Astrocyte (in vitro differentiated cells and primary cell): ENCODE data around the gene DLX3. TPM values are rescaled to one million over a fixed set of nuclear protein-coding genes. Genes with fewer than 3 reads are reported as not detected.

Source experiments
- DNase-seq: peaks from one replicate; pipeline ENCODE4 v3.0.0-alpha.2; 2010; ENCODE audit warnings: low read depth
- FAIRE-seq: peaks from 2 replicates; lab custom pipeline; 2011; peaks lifted over from hg19 to GRCh38; lab: Jason Lieb, UNC
- H2AFZ ChIP-seq: 2 replicates; pipeline ENCODE4 v1.6.0; 2012; ENCODE audit warnings: low read depth, low read length, inconsistent platforms
- H3K27ac ChIP-seq: 2 replicates; pipeline ENCODE4 v1.5.1; 2011; ENCODE audit warnings: low read depth, low read length, inconsistent platforms
- H3K27me3 ChIP-seq: 2 replicates; pipeline ENCODE4 v1.6.0; 2011; ENCODE audit warnings: low read length, inconsistent platforms; ENCODE audit not compliant: insufficient read depth
- H3K36me3 ChIP-seq: 2 replicates; pipeline ENCODE4 v1.5.1; 2011; ENCODE audit warnings: low read length, inconsistent platforms; ENCODE audit not compliant: insufficient read depth
- H3K4me1 ChIP-seq: 2 replicates; pipeline ENCODE4 v1.5.1; 2011; ENCODE audit warnings: low read length, inconsistent platforms; ENCODE audit not compliant: insufficient read depth
- H3K4me2 ChIP-seq: 2 replicates; pipeline ENCODE4 v1.6.0; 2012; ENCODE audit warnings: low read length, inconsistent platforms
- H3K4me3 ChIP-seq: 2 replicates; pipeline ENCODE4 v1.5.1; 2011; ENCODE audit warnings: low read depth, mild to moderate bottlenecking, low read length, inconsistent platforms; ENCODE audit not compliant: insufficient read depth
- H3K79me2 ChIP-seq: 2 replicates; pipeline ENCODE4 v1.6.0; 2012; ENCODE audit warnings: mild to moderate bottlenecking, low read length, inconsistent platforms; ENCODE audit not compliant: insufficient read depth
- H3K9ac ChIP-seq: 2 replicates; pipeline ENCODE4 v1.6.0; 2012; ENCODE audit warnings: mild to moderate bottlenecking, low read length, inconsistent platforms
- H3K9me3 ChIP-seq: 2 replicates; pipeline ENCODE4 v1.5.1; 2012; ENCODE audit warnings: low read depth, mild to moderate bottlenecking, low read length, inconsistent platforms; ENCODE audit not compliant: insufficient read depth
- H4K20me1 ChIP-seq: 2 replicates; pipeline ENCODE4 v1.6.0; 2012; ENCODE audit warnings: low read length, inconsistent platforms; ENCODE audit not compliant: insufficient read depth
- H3K27ac Mint-ChIP-seq: one replicate; pipeline ENCODE4 v1.8.0; 2021; ENCODE audit warnings: mild to moderate bottlenecking, mixed read lengths; ENCODE audit not compliant: unreplicated experiment
- H3K27me3 Mint-ChIP-seq: one replicate; pipeline ENCODE4 v1.8.0; 2021; ENCODE audit warnings: low read depth, mixed read lengths; ENCODE audit not compliant: unreplicated experiment
- H3K36me3 Mint-ChIP-seq: one replicate; pipeline ENCODE4 v1.8.0; 2021; ENCODE audit warnings: low read depth, mixed read lengths; ENCODE audit not compliant: unreplicated experiment
- H3K4me1 Mint-ChIP-seq: one replicate; pipeline ENCODE4 v1.8.0; 2021; ENCODE audit warnings: low read depth, mixed read lengths; ENCODE audit not compliant: unreplicated experiment
- H3K4me3 Mint-ChIP-seq: one replicate; pipeline ENCODE4 v1.8.0; 2021; ENCODE audit warnings: mild to moderate bottlenecking, moderate library complexity, mixed read lengths; ENCODE audit not compliant: unreplicated experiment
- H3K9me3 Mint-ChIP-seq: one replicate; pipeline ENCODE4 v1.8.0; 2021; ENCODE audit warnings: mild to moderate bottlenecking, mixed read lengths; ENCODE audit not compliant: unreplicated experiment
- CTCF ChIP-seq: IDR thresholded peaks from 2 replicates; pipeline ENCODE4 v1.5.1; 2011; ENCODE audit warnings: low read depth, mild to moderate bottlenecking, inconsistent platforms, low read length, moderate library complexity; ENCODE audit not compliant: insufficient read depth
- EZH2 ChIP-seq: IDR thresholded peaks from 2 replicates; pipeline ENCODE4 v1.6.1; 2012; ENCODE audit warnings: mild to moderate bottlenecking, low read length, inconsistent platforms; ENCODE audit not compliant: insufficient read depth
- total RNA-seq: library from RNA; stranded (reverse); gene quantifications from 2 replicates; pipeline ENCODE4 v1.2.1, GENCODE V29; 2021

DLX3 gene
- total RNA-seq, 1 donor from 2014 or later = 1.00 TPM

DNA sequence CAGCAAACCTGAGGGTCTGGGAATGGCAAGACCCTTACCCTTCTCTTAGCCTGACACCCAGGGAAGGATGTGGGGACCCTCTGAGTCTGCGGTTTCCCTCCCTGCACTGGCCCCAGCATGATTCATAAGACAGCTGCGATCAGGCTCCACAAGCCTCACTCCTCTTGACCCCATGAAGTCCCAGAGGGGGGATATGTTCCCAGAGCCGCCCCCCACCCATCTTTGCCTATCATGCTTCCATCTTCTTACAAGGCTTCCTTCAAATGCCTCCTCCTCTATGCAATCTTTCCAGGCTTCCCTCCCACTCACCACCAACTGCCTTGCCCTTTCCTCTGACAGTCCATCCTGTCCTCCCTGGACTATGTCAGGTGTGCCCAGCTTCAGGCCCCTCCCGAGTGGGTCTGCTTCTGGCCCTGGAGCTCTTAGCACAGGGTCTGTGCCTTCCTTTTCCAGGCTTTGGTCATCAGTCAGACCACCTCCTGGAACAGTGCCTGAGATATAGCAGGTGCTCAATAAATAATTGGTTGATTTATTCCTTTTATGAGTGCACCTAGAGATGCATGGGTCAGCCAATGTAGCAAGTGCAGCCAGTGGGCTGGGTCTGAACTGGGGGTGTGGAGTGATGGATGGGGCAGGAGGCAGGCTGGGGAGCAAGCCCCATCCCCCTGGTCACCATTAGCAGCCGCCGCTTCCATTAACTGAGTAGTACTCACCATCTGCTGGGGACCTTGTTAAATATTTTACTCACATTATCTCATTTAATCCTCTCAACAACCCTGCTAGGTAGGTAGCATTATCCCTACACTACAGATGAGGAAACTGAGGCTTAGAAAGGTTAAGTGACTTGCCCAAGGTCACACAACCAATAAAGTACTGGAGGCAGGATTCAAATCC is 8.4 kb downstream of the DLX3 start:
- no peaks in the 10 kb centered on the region for H3K9me3 ChIP-seq
- no peak overlapping the region for H2AFZ ChIP-seq
- Mint-ChIP-seq H3K27me3 (peaks cover 88% of the 10 kb centered on the region), H3K27ac (no peak overlapping the region), H3K36me3 (no peaks in the 10 kb centered on the region), H3K4me3 (no peak overlapping the region), H3K4me1 (no peaks in the 10 kb centered on the region), H3K9me3 (no peaks in the 10 kb centered on the region)
- peaks cover 68% of the 10 kb centered on the region for H3K27me3 ChIP-seq
- H4K20me1 ChIP-seq = no peaks in the 10 kb centered on the region
- H3K4me1 ChIP-seq = no peaks in the 10 kb centered on the region
- no peak for TF ChIP-seq EZH2
- no peak for TF ChIP-seq CTCF
- H3K79me2 ChIP-seq = no peaks in the 10 kb centered on the region
- no peak overlapping the region for H3K27ac ChIP-seq
- no peak overlapping the region for H3K4me2 ChIP-seq
- H3K4me3 ChIP-seq = no peak overlapping the region
- DNase-seq = no peak
- H3K9ac ChIP-seq = no peak overlapping the region
- no peak for FAIRE-seq
- no peaks in the 10 kb centered on the region for H3K36me3 ChIP-seq

- Histone ChIP-seq H3K9me3 (no peaks in the 10 kb centered on the region), H3K9ac (no peak overlapping the region), H3K79me2 (no peaks in the 10 kb centered on the region), H3K4me2 (no peak overlapping the region), H3K36me3 (no peaks in the 10 kb centered on the region), H3K4me1 (no peaks in the 10 kb centered on the region), H2AFZ (no peak overlapping the region), H3K27me3 (peaks cover 67% of the 10 kb centered on the region), H3K27ac (no peak overlapping the region), H4K20me1 (no peaks in the 10 kb centered on the region), H3K4me3 (no peak overlapping the region)
- FAIRE-seq = no peak
- Mint-ChIP-seq H3K27ac (no peak overlapping the region), H3K4me1 (peaks cover 3% of the 10 kb centered on the region), H3K9me3 (peaks cover 4% of the 10 kb centered on the region), H3K27me3 (peaks cover 88% of the 10 kb centered on the region), H3K36me3 (no peaks in the 10 kb centered on the region), H3K4me3 (no peak overlapping the region)
- TF ChIP-seq EZH2 (no peak), CTCF (no peak)
- no peak for DNase-seq
Measured at GRCh38 chr17:49985310-49985990, 9.6 kb downstream of the DLX3 start.
